ENCODE measurements around the gene TMIE. TPM values are rescaled to one million over a fixed set of nuclear protein-coding genes. Genes with fewer than 3 reads are reported as not detected.
"Not testable (repeated sequence)": the region's sequence is repeated elsewhere in the genome, so short reads cannot be mapped to it uniquely, and the experiment has no call there.

TMIE gene
- polyA plus RNA-seq, 1 experiment, result not detected

DNA sequence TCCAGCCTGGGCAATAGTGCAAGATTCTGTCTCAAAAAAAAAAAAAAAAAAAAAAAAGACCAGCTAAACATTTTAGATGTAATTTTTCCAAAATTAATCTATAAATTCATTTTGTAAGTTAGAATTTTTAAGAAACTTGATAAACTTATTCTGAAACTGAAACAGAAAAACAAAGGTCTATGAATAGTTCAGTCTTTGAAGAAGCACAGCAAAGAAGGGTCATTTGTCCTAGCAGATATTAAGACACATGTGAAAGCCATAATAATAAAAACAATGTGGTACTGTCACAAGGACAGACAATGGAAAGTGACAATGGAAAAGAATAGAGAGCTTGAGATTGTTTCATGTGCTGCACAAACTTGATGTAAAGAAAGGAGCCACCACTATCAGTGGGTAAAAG, 45.5 kb downstream of the TMIE start:
- TF ChIP-seq, protein P1, sequence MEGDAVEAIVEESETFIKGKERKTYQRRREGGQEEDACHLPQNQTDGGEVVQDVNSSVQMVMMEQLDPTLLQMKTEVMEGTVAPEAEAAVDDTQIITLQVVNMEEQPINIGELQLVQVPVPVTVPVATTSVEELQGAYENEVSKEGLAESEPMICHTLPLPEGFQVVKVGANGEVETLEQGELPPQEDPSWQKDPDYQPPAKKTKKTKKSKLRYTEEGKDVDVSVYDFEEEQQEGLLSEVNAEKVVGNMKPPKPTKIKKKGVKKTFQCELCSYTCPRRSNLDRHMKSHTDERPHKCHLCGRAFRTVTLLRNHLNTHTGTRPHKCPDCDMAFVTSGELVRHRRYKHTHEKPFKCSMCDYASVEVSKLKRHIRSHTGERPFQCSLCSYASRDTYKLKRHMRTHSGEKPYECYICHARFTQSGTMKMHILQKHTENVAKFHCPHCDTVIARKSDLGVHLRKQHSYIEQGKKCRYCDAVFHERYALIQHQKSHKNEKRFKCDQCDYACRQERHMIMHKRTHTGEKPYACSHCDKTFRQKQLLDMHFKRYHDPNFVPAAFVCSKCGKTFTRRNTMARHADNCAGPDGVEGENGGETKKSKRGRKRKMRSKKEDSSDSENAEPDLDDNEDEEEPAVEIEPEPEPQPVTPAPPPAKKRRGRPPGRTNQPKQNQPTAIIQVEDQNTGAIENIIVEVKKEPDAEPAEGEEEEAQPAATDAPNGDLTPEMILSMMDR (IDR thresholded peaks at IDR 0.05; ENCODE audit: low read depth, low read length), result no peak
- peaks cover 23% of the 10 kb centered on the region for H3K27me3 ChIP-seq (ENCODE audit: control insufficient read depth, insufficient read depth, low read length)
- no peaks in the 10 kb centered on the region; the same call in 1 of the 2 replicates for H3K9me3 ChIP-seq (ENCODE audit: control insufficient read depth, insufficient read depth, low read length)
- no peak for DNase-seq (ENCODE audit: low read depth, low spot score)
- ChIA-PET POLR2A (no interaction called here), CTCF (no interaction called here)
- H3K4me3 ChIP-seq (ENCODE audit: low read depth, low read length), result no peak overlapping the region
- no peak overlapping the region for H3K27ac ChIP-seq (ENCODE audit: low read depth, low read length)

DNA sequence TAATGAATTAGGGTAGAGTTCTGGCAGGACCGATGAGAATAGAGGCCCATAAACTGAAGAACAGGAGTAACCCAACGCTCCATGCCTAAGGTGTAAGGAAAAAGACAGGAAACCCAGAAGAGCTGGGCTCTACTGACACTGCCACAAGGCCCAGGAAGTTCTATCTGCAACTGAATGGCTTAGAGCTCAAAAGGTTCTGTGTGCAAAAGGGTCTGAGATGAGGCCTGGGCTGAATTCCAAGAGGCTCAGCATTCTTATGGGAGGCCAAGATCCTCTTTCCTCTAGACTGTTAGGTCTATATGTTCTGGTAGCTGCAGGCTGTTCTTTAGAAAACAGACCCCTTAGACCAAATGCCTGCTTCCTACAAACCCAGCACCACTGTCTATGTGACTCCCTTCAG, 47.0 kb downstream of the TMIE start:
- Histone ChIP-seq H3K27ac (ENCODE audit: low read depth, low read length) (no peak overlapping the region), H3K4me3 (ENCODE audit: low read depth, low read length) (no peak overlapping the region), H3K27me3 (ENCODE audit: control insufficient read depth, insufficient read depth, low read length) (peaks cover 29% of the 10 kb centered on the region), H3K9me3 (ENCODE audit: control insufficient read depth, insufficient read depth, low read length) (no peaks in the 10 kb centered on the region; the same call in 1 of the 2 replicates)
- no peak for DNase-seq (ENCODE audit: low read depth, low spot score)
- POLR2A ChIA-PET, result no interaction called here
- TF ChIP-seq, protein P1 (IDR thresholded peaks at IDR 0.05; ENCODE audit: low read depth, low read length), result no peak
- CTCF ChIA-PET, result no interaction called here

DNA sequence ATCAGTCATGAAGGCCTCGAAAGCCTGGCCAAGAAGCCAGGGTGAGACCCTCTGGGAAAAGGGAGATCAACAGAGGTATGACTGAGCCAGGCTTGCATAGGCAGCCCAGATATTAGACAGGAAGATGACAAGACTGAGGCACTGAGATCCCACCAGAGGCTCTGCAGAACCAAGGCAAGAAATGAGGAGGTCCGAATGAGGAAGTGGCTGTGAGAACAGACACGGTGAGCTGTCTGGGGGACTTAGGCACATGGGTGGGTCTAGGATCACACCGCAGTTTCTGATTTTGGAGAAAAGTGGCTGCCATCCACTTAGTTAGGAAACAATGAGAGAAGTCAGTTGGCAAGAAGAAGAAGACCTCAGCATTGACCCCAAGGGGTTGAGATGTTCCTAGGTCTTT, 47.9 kb downstream of the TMIE start:
- H3K27me3 ChIP-seq (ENCODE audit: control insufficient read depth, insufficient read depth, low read length), result peaks cover 29% of the 10 kb centered on the region
- DNase-seq (ENCODE audit: low read depth, low spot score), result no peak
- ChIA-PET POLR2A (no interaction called here), CTCF (no interaction called here)
- no peak overlapping the region for H3K4me3 ChIP-seq (ENCODE audit: low read depth, low read length)
- TF ChIP-seq, protein P1 (IDR thresholded peaks at IDR 0.05; ENCODE audit: low read depth, low read length), result no peak
- H3K27ac ChIP-seq (ENCODE audit: low read depth, low read length), result no peak overlapping the region
- no peaks in the 10 kb centered on the region; the same call in 1 of the 2 replicates for H3K9me3 ChIP-seq (ENCODE audit: control insufficient read depth, insufficient read depth, low read length)

DNA sequence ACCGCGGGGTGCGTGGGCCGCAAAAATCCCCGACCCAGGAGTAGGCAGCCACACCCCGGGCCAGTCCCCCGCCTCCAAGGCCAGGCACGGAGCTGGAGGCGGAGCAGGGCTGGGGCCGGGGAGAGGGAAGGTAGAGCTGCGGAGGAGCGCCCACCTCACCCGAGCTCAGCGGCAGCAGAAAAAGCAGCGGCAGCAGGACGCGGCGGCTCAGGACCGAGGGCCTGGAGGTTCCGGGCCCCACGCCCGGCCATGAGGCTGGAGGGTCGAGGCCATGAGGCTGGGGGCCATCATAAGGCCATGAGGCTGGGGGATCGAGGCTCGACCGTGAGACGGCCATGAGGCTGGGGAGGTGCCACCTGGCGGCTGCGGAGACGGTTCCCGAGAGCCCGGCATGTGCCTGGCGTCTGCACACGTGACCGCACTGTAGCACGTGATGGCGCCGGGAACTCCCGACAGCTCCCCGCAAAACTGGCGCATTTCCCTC, 49.4 kb downstream of the TMIE start:
- ChIA-PET POLR2A (no interaction called here), CTCF (no interaction called here)
- TF ChIP-seq, protein P1 (IDR thresholded peaks at IDR 0.05; ENCODE audit: low read depth, low read length), result no peak

DNA sequence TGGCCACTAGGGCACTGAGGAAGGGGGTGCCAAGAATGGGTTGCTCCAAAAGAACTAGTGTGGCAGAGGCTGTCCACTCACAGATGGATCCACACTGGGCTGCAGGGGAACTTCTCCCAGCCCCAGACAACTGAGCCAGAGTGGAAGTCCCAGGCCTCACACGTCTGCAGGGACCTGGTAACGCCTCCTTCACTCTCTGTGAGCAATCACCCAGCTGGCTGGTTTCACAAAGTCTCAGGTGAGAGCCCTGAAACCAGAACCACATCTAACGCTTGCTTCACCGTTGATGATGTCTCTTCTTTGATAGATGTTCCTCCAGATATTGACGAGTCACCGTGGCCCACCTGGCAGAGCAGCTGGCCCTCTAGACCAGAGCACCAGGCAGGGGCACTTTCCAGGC, 51.9 kb downstream of the TMIE start:
- H3K4me3 ChIP-seq (ENCODE audit: low read depth, low read length); POLR2A ChIA-PET; DNase-seq (ENCODE audit: low read depth, low spot score); H3K27ac ChIP-seq (ENCODE audit: low read depth, low read length); H3K9me3 ChIP-seq (ENCODE audit: control insufficient read depth, insufficient read depth, low read length): not testable (repeated sequence)
- H3K27me3 ChIP-seq (ENCODE audit: control insufficient read depth, insufficient read depth, low read length), result peaks cover 17% of the 10 kb centered on the region
- CTCF ChIA-PET, result interaction anchor here (1.2 kb wide), 1 partner anchor 57 kb away, joined by 3 read pairs; no protein-coding TSS in a partner anchor

More for the DNA sequence above, 49.4 kb downstream of the TMIE start:
- DNase-seq (ENCODE audit: low read depth, low spot score), result no peak
- Histone ChIP-seq H3K27ac (ENCODE audit: low read depth, low read length) (no peak overlapping the region), H3K27me3 (ENCODE audit: control insufficient read depth, insufficient read depth, low read length) (peaks cover 24% of the 10 kb centered on the region), H3K9me3 (ENCODE audit: control insufficient read depth, insufficient read depth, low read length) (no peaks in the 10 kb centered on the region; the same call in 1 of the 2 replicates), H3K4me3 (ENCODE audit: low read depth, low read length) (no peak overlapping the region)

DNA sequence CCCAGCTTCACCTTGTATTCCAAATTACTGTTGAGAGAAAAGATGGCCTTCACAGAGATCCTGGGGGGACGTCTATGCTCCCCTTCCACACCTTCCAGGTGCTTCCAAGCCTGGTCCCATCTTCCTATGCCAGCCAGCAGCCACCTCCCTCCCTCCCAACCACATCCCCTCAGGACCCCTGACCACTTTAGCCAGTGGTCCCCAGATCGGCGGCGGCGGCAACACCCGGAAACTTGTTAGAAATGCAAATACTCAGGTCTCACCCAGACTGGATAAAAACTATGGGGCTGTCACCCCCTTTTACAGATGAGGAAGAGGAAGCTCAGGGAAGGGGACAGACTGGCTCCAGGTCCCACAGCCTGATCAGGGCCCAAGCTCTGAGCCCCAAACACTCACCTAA, 54.5 kb downstream of the TMIE start:
- H3K4me3 ChIP-seq (ENCODE audit: low read depth, low read length), result no peak overlapping the region
- TF ChIP-seq, protein P1 (IDR thresholded peaks at IDR 0.05; ENCODE audit: low read depth, low read length), result no peak
- DNase-seq (ENCODE audit: low read depth, low spot score), result no peak
- no peaks in the 10 kb centered on the region; the same call in 1 of the 2 replicates for H3K9me3 ChIP-seq (ENCODE audit: control insufficient read depth, insufficient read depth, low read length)
- POLR2A ChIA-PET, result no interaction called here
- H3K27me3 ChIP-seq (ENCODE audit: control insufficient read depth, insufficient read depth, low read length), result peaks cover 9% of the 10 kb centered on the region
- CTCF ChIA-PET, result no interaction called here
- no peak overlapping the region for H3K27ac ChIP-seq (ENCODE audit: low read depth, low read length)
